Colonic mucosa (tissue), 4 donors: Measurements from ENCODE around the gene DBP. TPM values are rescaled to one million over a fixed set of nuclear protein-coding genes. Genes with fewer than 3 reads are reported as not detected.

Source experiments
- DNase-seq: peaks from one replicate; pipeline ENCODE4 v3.0.0-alpha.2; 2020
- H3K27ac ChIP-seq: fragments of 200-600 bp; one replicate; pipeline ENCODE4 v1.8.0; 2021
- H3K27me3 ChIP-seq: fragments of 200-600 bp; one replicate; pipeline ENCODE4 v1.8.0; 2021
- H3K36me3 ChIP-seq: fragments of 200-600 bp; one replicate; pipeline ENCODE4 v1.8.0; 2021
- H3K4me1 ChIP-seq: fragments of 200-600 bp; one replicate; pipeline ENCODE4 v1.8.0; 2021; ENCODE audit warnings: mild to moderate bottlenecking
- H3K4me3 ChIP-seq: fragments of 200-600 bp; one replicate; pipeline ENCODE4 v1.8.0; 2021
- H3K9ac ChIP-seq, 2 donors: one replicate each; pipeline ENCODE4 v1.7.0; 2013; ENCODE audit warnings: control low read depth in 2 of 2, low read depth in 2 of 2, low read length in 2 of 2
- H3K9me3 ChIP-seq: fragments of 200-600 bp; one replicate; pipeline ENCODE4 v1.8.0; 2021
- CTCF ChIP-seq: fragments of 200-600 bp; IDR thresholded peaks from one replicate; pipeline ENCODE4 v1.8.0; 2022; ENCODE audit warnings: antibody characterized with exemption, mild to moderate bottlenecking
- intact Hi-C: fragments of 100-400 bp; cut with DNase I; formaldehyde crosslinking; loops from one replicate; pipeline ENCODE4 v1.14.1; 2022
- total RNA-seq, 2 donors: library from RNA; stranded (reverse); fragmentation: NEBNext Ultra II Directional in 1 of 2; extraction: Animal tissue kit (Norgen Biotek cat#: 25700) in 1 of 2; gene quantifications; one replicate each; pipeline ENCODE4 v1.2.1, GENCODE V29; 2021
- donor health status: healthy.
- donor health status: DM: no; HTN: no; CAD: no.
- donor health status: DM: no; HTN: no; CAD: no.

DBP gene
- total RNA-seq, 2 donors from 2014 or later: 4.7 to 8.9 TPM

GRCh38 chr19:48638831-48639381 lies 1.7 kb upstream of the DBP start:
- Histone ChIP-seq H3K9ac (peak overlapping the region; percentile 61 to 70), H3K27me3 (no peaks in the 10 kb centered on the region), H3K27ac (peak overlapping the region; percentile 93), H3K4me1 (peaks cover 9% of the 10 kb centered on the region), H3K4me3 (no peak overlapping the region), H3K9me3 (no peaks in the 10 kb centered on the region), H3K36me3 (no peaks in the 10 kb centered on the region)
- intact Hi-C loops: no loop called here
- TF ChIP-seq CTCF: no peak
- peak; percentile 41 for DNase-seq

- H3K4me3 ChIP-seq: peak overlapping the region; percentile 81
- no peak for TF ChIP-seq CTCF
- no peaks in the 10 kb centered on the region for H3K9me3 ChIP-seq
- no peaks in the 10 kb centered on the region for H3K27me3 ChIP-seq
- DNase-seq: peak; percentile 84
- peak overlapping the region; percentile 70 to 99 for H3K9ac ChIP-seq
- intact Hi-C loops: no loop called here
- no peaks in the 10 kb centered on the region for H3K36me3 ChIP-seq
- peaks cover 16% of the 10 kb centered on the region for H3K4me1 ChIP-seq
- peak overlapping the region; percentile 93 for H3K27ac ChIP-seq
Observed at GRCh38 chr19:48637948-48638830, 1.0 kb upstream of the DBP start.

DNA sequence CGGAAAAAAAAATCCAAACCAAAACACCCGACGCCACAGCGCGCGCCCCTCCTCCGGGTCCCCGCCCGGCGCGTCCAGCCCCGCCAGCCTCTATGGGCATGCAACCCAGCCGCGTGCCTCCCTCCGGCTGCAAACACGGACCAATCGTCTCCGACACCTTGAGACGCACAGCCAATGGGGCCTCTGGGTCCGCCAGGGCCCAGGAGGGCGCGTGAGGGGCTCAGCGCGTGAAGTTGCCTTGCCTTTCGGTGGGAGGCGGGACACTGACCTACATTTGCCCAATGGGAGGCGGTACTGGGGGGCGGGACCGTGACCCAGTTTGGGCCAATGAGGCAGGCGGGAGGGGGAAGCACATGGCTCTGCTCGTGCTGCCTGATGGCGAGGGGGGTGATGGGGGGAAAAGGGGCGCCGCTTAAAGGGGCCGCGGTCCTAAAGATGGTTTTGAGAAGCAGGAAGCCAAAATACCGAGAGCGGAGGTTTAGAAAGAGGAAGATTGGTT lies 319 bp upstream of the DBP start:
- H3K27ac ChIP-seq: peak overlapping the region; percentile 93
- H3K4me1 ChIP-seq: peaks cover 21% of the 10 kb centered on the region
- TF ChIP-seq CTCF: no peak
- peak overlapping the region; percentile 81 for H3K4me3 ChIP-seq
- H3K36me3 ChIP-seq: no peaks in the 10 kb centered on the region
- peak overlapping the region; percentile 70 to 99 for H3K9ac ChIP-seq
- DNase-seq: peak; percentile 99
- intact Hi-C loops: no loop called here
- no peaks in the 10 kb centered on the region for H3K27me3 ChIP-seq
- no peaks in the 10 kb centered on the region for H3K9me3 ChIP-seq

GRCh38 chr19:48635966-48636858 lies 967 bp downstream of the DBP start:
- Histone ChIP-seq H3K4me1 (peaks cover 21% of the 10 kb centered on the region), H3K27me3 (no peaks in the 10 kb centered on the region), H3K27ac (peak overlapping the region; percentile 93), H3K9me3 (no peaks in the 10 kb centered on the region), H3K4me3 (peak overlapping the region; percentile 81), H3K36me3 (no peaks in the 10 kb centered on the region), H3K9ac (peak overlapping the region; percentile 82 to 99)
- intact Hi-C loops: no loop called here
- DNase-seq: peak; percentile 72
- no peak for TF ChIP-seq CTCF
